Thymus (tissue), 14 donors: Measurements from ENCODE around the gene SPRR1B. TPM values are rescaled to one million over a fixed set of nuclear protein-coding genes. Genes with fewer than 3 reads are reported as not detected.

ENCODE experiments used
- DNase-seq, 9 donors: peaks; one replicate each; pipeline ENCODE4 v3.0.0-alpha.2; 2013; ENCODE audit warnings: low spot score in 9 of 9, low read depth in 6 of 9, missing footprints in 1 of 9
- H3K27ac ChIP-seq, 2 donors: one replicate each; pipeline ENCODE4 v1.5.1; 2013; ENCODE audit warnings: control low read depth in 1 of 2, low read depth in 1 of 2, low read length in 1 of 2, mild to moderate bottlenecking in 1 of 2, moderate library complexity in 1 of 2
- H3K27me3 ChIP-seq, 2 donors: one replicate each; pipeline ENCODE4 v1.5.1; 2013; ENCODE audit warnings: low read length in 1 of 2; ENCODE audit not compliant: control insufficient read depth in 2 of 2, insufficient read depth in 1 of 2
- H3K36me3 ChIP-seq, 2 donors: one replicate each; pipeline ENCODE4 v1.5.1; 2013; ENCODE audit warnings: low read length in 1 of 2, mild to moderate bottlenecking in 1 of 2, moderate library complexity in 1 of 2; ENCODE audit not compliant: control insufficient read depth in 2 of 2, insufficient read depth in 2 of 2
- H3K4me1 ChIP-seq, 2 donors: one replicate each; pipeline ENCODE4 v1.5.1; 2013; ENCODE audit warnings: low read length in 2 of 2; ENCODE audit not compliant: control insufficient read depth in 2 of 2, insufficient read depth in 2 of 2
- H3K4me3 ChIP-seq, 2 donors: one replicate each; pipeline ENCODE4 v1.5.1; 2013; ENCODE audit warnings: low read length in 2 of 2, control low read depth in 1 of 2, mild to moderate bottlenecking in 1 of 2
- H3K9me3 ChIP-seq, 2 donors: one replicate each; pipeline ENCODE4 v1.5.1; 2013; ENCODE audit warnings: low read length in 1 of 2, mild to moderate bottlenecking in 1 of 2; ENCODE audit not compliant: control insufficient read depth in 2 of 2, insufficient read depth in 1 of 2
- WGBS: extraction: QIAGEN DNeasy Blood & Tissue Kit; methylation state at CpG from one replicate; pipeline ENCODE4 v1.1.7; 2013; 5-methylcytosine and 5-hydroxymethylcytosine counted together
- long read RNA-seq, 10 donors: transcript quantifications; one replicate each; lab custom pipeline, GENCODE V29; 2026
- polyA plus RNA-seq: library from polyadenylated mRNA; stranded (reverse); fragments of 200-250 nt; gene quantifications from one replicate; pipeline ENCODE4 v1.2.3, GENCODE V29; 2013
- total RNA-seq: library from RNA; stranded (reverse); fragments of 120-200 nt; gene quantifications from one replicate; pipeline ENCODE4 v1.2.4, GENCODE V29; 2013
- donor health status: healthy.

Gene SPRR1B
- total RNA-seq: 1.2 TPM
- polyA plus RNA-seq: 132 TPM
- long read RNA-seq, donor 1: 0 reads
- long read RNA-seq, donor 2: 0 reads
- long read RNA-seq, donor 3: 0 reads
- long read RNA-seq, donor 4: 0 reads
- long read RNA-seq, donor 5, partial matches to known transcripts: 0 of 1 reads
- long read RNA-seq, donor 5, other reads (novel, unspliced or antisense): 0 of 1 reads
- long read RNA-seq, donor 6: 0 reads
- long read RNA-seq, donor 7: 0 reads
- long read RNA-seq, donor 8: 0 reads
- long read RNA-seq, donor 9: 0 reads
- long read RNA-seq, donor 10, partial matches to known transcripts: 0 of 1 reads
- long read RNA-seq, donor 10, other reads (novel, unspliced or antisense): 0 of 1 reads

GRCh38 chr1:153030895-153031294 is at the start of gene SPRR1B:
SPRR1B (plus strand) TSS chr1:153031203; CDS start chr1:153032346, 1,143 bp downstream.
- Histone ChIP-seq H3K4me3 (no peak within 1 kb of the TSS), H3K4me1 (no peaks in the 10 kb centered on the region), H3K27me3 (no peaks in the 10 kb centered on the region), H3K27ac (no peak within 1 kb of the TSS), H3K36me3 (no peaks in the 10 kb centered on the region), H3K9me3 (no peaks in the 10 kb centered on the region)
- DNase-seq: no peak

- Histone ChIP-seq H3K4me3 (no peak overlapping the region), H3K27me3 (no peaks in the 10 kb centered on the region), H3K4me1 (no peaks in the 10 kb centered on the region), H3K9me3 (no peaks in the 10 kb centered on the region), H3K27ac (no peak overlapping the region), H3K36me3 (no peaks in the 10 kb centered on the region)
- WGBS: 94% methylated on average over 4 of the region's 4 CpGs
- DNase-seq: no peak
Observed at GRCh38 chr1:152982076-152982475, 48.9 kb upstream of the SPRR1B start.

DNA sequence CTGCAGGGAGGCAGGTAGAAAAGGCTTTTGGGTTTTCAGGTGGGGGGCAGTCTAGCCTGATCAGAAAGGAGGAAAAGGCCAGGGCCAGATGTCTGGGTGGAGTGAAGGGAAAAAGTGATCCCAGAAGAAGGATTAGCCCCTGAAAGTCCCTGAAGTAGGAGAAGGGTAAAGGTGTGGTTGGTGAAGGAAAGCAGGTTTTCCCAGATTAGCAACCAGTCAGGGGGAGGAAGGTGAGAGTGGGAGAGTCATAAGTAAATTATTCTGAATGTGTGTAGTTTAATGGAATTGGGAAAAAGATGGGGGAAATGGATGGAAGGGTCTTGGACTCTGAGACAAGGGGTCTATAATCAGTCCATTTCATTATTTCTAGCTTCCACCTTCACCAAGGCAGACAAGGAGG is 47.8 kb upstream of the SPRR1B start:
- Histone ChIP-seq H3K27ac (no peak overlapping the region), H3K9me3 (no peaks in the 10 kb centered on the region)
- no peak for DNase-seq

DNA sequence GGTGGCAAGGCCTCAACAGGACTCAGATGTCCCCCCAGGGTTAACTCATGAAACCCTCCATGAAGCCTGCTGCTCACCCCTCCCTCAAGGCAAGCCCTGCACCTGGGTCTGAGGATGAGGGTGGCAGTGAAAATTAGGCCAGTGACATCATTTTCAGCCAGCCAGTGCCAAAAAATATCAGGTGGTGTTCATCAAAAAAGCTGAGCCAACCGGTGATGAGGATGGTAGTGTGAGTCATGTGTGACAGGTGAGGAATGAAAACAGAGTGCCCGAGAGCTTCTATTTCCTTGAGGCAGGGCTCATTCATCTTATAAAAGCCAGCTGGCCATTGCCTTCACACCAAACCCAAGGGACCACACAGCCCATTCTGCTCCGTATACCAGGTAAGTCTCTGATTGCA is 47.3 kb upstream of the SPRR1B start, which contains the start of gene SPRR1A:
SPRR1A (plus strand) TSS at position 339 of the 400 bp plus-strand sequence. CDS start 1,150 bp downstream, outside the sequence.
- H3K4me1 ChIP-seq: no peaks in the 10 kb centered on the region
- H3K27me3 ChIP-seq: no peaks in the 10 kb centered on the region
- no peak within 1 kb of the TSS for H3K4me3 ChIP-seq
- no peaks in the 10 kb centered on the region for H3K36me3 ChIP-seq
- H3K27ac ChIP-seq: no peak within 1 kb of the TSS
- DNase-seq: no peak
- WGBS: 94% methylated on average over 3 of the region's 3 CpGs
- H3K9me3 ChIP-seq: no peaks in the 10 kb centered on the region

More for the DNA sequence above, 47.8 kb upstream of the SPRR1B start:
- Histone ChIP-seq H3K4me1 (no peaks in the 10 kb centered on the region), H3K36me3 (no peaks in the 10 kb centered on the region), H3K4me3 (no peak overlapping the region), H3K27me3 (no peaks in the 10 kb centered on the region)

DNA sequence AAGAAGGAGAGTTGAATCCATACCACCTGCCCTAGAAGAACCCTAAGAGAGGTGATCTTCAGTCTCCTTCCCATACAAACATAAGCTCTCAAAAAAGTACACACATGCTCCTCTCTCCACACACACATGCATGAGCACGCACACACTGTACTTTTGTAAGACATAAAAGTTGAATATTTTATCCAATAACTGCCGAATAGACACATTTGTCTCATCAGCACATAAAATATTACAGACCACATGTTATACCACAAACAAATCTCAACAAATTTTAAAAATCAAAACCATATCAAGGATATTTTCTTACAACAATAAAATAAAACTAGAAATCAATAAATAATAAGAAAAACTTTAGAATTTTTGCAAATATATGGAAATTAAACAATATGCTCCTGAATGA is 44.4 kb upstream of the SPRR1B start:
- Histone ChIP-seq H3K4me3 (no peak overlapping the region), H3K27ac (no peak overlapping the region), H3K27me3 (no peaks in the 10 kb centered on the region), H3K4me1 (no peaks in the 10 kb centered on the region), H3K9me3 (no peaks in the 10 kb centered on the region), H3K36me3 (no peaks in the 10 kb centered on the region)
- WGBS: 96% methylated on average over 2 of the region's 2 CpGs
- DNase-seq: no peak

DNA sequence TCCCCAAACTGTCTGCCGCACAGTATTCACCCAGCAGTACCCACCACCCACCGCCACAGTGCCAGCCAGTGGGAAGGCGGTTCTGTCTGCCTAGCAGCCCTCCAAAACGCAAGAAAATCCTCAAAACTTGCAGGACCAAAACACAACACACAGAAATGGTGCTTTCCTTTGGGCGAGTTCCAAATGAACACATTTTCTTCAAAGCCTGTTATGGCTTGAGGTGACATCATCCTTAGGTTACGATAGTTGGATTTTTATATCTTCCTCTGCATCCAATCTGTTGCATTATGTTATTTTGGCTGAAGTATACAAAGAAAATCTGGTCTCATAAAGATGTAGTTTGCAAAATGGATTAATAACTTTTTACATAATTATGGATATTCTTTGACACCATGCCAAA is 37.8 kb upstream of the SPRR1B start:
- no peak overlapping the region for H3K4me3 ChIP-seq
- no peaks in the 10 kb centered on the region for H3K27me3 ChIP-seq
- H3K4me1 ChIP-seq: no peaks in the 10 kb centered on the region
- H3K27ac ChIP-seq: no peak overlapping the region
- no peaks in the 10 kb centered on the region for H3K36me3 ChIP-seq
- WGBS: 82% methylated on average over 6 of the region's 6 CpGs
- no peak for DNase-seq
- H3K9me3 ChIP-seq: no peaks in the 10 kb centered on the region

GRCh38 chr1:152995842-152996241 is 35.2 kb upstream of the SPRR1B start:
- H3K4me3 ChIP-seq: no peak overlapping the region
- H3K9me3 ChIP-seq: no peaks in the 10 kb centered on the region
- no peaks in the 10 kb centered on the region for H3K4me1 ChIP-seq
- H3K36me3 ChIP-seq: no peaks in the 10 kb centered on the region
- H3K27me3 ChIP-seq: no peaks in the 10 kb centered on the region
- no peak overlapping the region for H3K27ac ChIP-seq
- DNase-seq: no peak
- WGBS: 50% methylated on average over 1 of the region's 1 CpG

DNA sequence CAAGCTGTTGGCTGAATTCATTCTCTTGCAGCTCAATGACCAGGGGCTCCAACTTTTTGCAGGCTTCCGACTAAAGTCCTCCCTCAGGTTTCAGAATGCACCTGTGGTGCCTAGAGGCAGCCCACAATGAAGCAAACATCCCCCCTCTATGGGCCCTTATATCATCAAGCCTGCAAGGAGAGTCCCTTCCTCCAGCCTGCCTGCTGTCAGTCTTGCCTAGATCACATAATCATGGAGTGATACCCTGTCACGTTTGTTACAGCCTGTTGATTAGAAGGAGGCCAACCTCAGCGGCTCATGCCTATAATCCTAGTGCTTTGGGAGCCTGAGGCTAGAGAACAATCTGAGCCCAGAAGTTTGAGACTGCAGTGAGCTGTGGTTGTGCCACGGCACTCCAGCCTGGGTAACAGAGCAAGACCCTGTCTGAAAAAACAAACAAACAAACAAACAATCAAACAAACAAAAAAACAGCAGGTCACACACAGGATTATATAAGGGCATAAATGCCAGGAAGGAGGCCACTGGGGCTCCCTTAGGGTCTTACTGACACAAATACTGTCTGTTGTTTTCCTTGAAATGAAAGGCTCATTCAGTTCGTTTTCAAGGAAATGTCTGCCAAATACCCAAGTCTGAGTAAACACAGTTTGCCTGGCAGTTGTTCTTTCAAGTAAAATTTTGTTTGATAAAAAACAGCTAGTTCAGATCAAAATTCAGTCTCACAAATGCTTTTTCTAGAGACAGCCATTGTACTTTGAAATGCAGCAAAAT is 34.2 kb upstream of the SPRR1B start:
- Histone ChIP-seq H3K4me1 (no peaks in the 10 kb centered on the region), H3K36me3 (no peaks in the 10 kb centered on the region), H3K27me3 (no peaks in the 10 kb centered on the region), H3K4me3 (no peak overlapping the region), H3K9me3 (no peaks in the 10 kb centered on the region), H3K27ac (no peak overlapping the region)
- no peak for DNase-seq
- WGBS: 23% methylated on average over 5 of the region's 5 CpGs

- H3K9me3 ChIP-seq: no peaks in the 10 kb centered on the region
- no peaks in the 10 kb centered on the region for H3K4me1 ChIP-seq
- H3K27me3 ChIP-seq: no peaks in the 10 kb centered on the region
- DNase-seq: no peak
- no peak overlapping the region for H3K27ac ChIP-seq
- no peaks in the 10 kb centered on the region for H3K36me3 ChIP-seq
- H3K4me3 ChIP-seq: no peak overlapping the region
- 56% methylated on average over 7 of the region's 7 CpGs for WGBS
Observed at GRCh38 chr1:152997901-152998300, 33.1 kb upstream of the SPRR1B start.
